ENCODE measurements around the gene NUDC. TPM values are rescaled to one million over a fixed set of nuclear protein-coding genes. Genes with fewer than 3 reads are reported as not detected.

The NUDC gene
- total and polyA plus RNA-seq, 2 of the 13 experiments (the other 11 are each of a cell fraction or from before 2014, with no cell fraction given): 34.7 to 104 TPM

- TF ChIP-seq NFIB (CRISPR knock-in tag; IDR thresholded peaks at IDR 0.05; ENCODE audit: borderline replicate concordance) (no peak), GATAD2A (CRISPR knock-in tag; IDR thresholded peaks at IDR 0.05) (no peak; the same call in 1 of the 2 replicates), ZBTB33 (CRISPR knock-in tag; IDR thresholded peaks at IDR 0.05) (peak; percentile 68; the same call in 1 of the 2 replicates), SIN3A (IDR thresholded peaks at IDR 0.05; ENCODE audit: borderline replicate concordance, low read depth, low read length) (peak; percentile 83; the same call in 1 of the 2 replicates), ZNF441 (CRISPR knock-in tag; IDR thresholded peaks at IDR 0.05; ENCODE audit: borderline replicate concordance) (peak; percentile 69; the same call in 1 of the 2 replicates), GMEB1 (CRISPR knock-in tag; IDR thresholded peaks at IDR 0.05; ENCODE audit: borderline replicate concordance) (0 out of 2 replicates have a peak, but pooled peaks have one; percentile 30), MLLT10 (CRISPR knock-in tag; IDR thresholded peaks at IDR 0.05) (no peak), POGK (CRISPR knock-in tag; conservative IDR thresholded peaks at IDR 0.05) (peak; percentile 69), PRMT3 (CRISPR knock-in tag; IDR thresholded peaks at IDR 0.05; ENCODE audit: borderline replicate concordance, low read depth) (no peak; the same call in 1 of the 2 replicates), ZNF275 (CRISPR knock-in tag; IDR thresholded peaks at IDR 0.05; ENCODE audit: borderline replicate concordance) (peak; percentile 88), ZFP36L1 (CRISPR knock-in tag; IDR thresholded peaks at IDR 0.05) (no peak), ZMYM4 (CRISPR knock-in tag; IDR thresholded peaks at IDR 0.05) (peak; percentile 37; the same call in 1 of the 2 replicates), BHLHE40 (IDR thresholded peaks at IDR 0.05; ENCODE audit: low read length) (no peak), AGO1 (IDR thresholded peaks at IDR 0.05; ENCODE audit: low read depth, low read length, poor library complexity, severe bottlenecking) (no peak), ZNF790 (CRISPR knock-in tag; IDR thresholded peaks at IDR 0.05; ENCODE audit: borderline replicate concordance) (0 out of 2 replicates have a peak, but pooled peaks have one; percentile 62), HOXA7 (CRISPR knock-in tag; IDR thresholded peaks at IDR 0.05) (no peak), ZSCAN30 (CRISPR knock-in tag; IDR thresholded peaks at IDR 0.05) (no peak), ZNF639 (CRISPR knock-in tag; conservative IDR thresholded peaks at IDR 0.05) (peak; percentile 93)
These were observed 71.9 kb downstream of the NUDC start, which contains the start of gene TRNP1 (continued) for GRCh38 chr1:26993237-26994019.

Data from HepG2 (cell line).